ENCODE data around the gene PRSS57.
"Not testable (repeated sequence)": the region's sequence is repeated elsewhere in the genome, so short reads cannot be mapped to it uniquely, and the experiment has no call there.

The PRSS57 gene

GRCh38 chr19:695352-695949 is at the start of gene PRSS57:
PRSS57 (minus strand) TSS chr19:695452; CDS start chr19:695430, 22 bp downstream.
- FAIRE-seq: no peak

GRCh38 chr19:743168-743687 is 48.0 kb upstream of the PRSS57 start:
- FAIRE-seq: no peak

- FAIRE-seq: no peak
Measured at GRCh38 chr19:742540-743075, 47.4 kb upstream of the PRSS57 start.

GRCh38 chr19:741506-742131 is 46.4 kb upstream of the PRSS57 start:
- FAIRE-seq: no peak

GRCh38 chr19:740816-741505 is 45.7 kb upstream of the PRSS57 start:
- not testable (repeated sequence) for FAIRE-seq

- FAIRE-seq: no peak
Measured at GRCh38 chr19:739998-740715, 44.9 kb upstream of the PRSS57 start.

GRCh38 chr19:738509-739128 is 43.4 kb upstream of the PRSS57 start:
- no peak for FAIRE-seq

- no peak for FAIRE-seq
Measured at GRCh38 chr19:737591-738093, 42.4 kb upstream of the PRSS57 start.

GRCh38 chr19:736125-736524 is 40.9 kb upstream of the PRSS57 start:
- FAIRE-seq: no peak

- FAIRE-seq: no peak
Measured at GRCh38 chr19:734716-735115, 39.5 kb upstream of the PRSS57 start.

- no peak for FAIRE-seq
Measured at GRCh38 chr19:732148-733069, 37.2 kb upstream of the PRSS57 start.

- FAIRE-seq: no peak
Measured at GRCh38 chr19:731000-731399, 35.7 kb upstream of the PRSS57 start.

GRCh38 chr19:729965-730668 is 34.9 kb upstream of the PRSS57 start:
- FAIRE-seq: no peak

- not testable (repeated sequence) for FAIRE-seq
Measured at GRCh38 chr19:729564-729963, 34.3 kb upstream of the PRSS57 start.

- no peak for FAIRE-seq
Measured at GRCh38 chr19:728011-728410, 32.8 kb upstream of the PRSS57 start.

- no peak for FAIRE-seq
Measured at GRCh38 chr19:726993-727956, 32.0 kb upstream of the PRSS57 start.

GRCh38 chr19:725461-726089 is 30.3 kb upstream of the PRSS57 start:
- no peak for FAIRE-seq

GRCh38 chr19:723714-724113 is 28.5 kb upstream of the PRSS57 start:
- FAIRE-seq: no peak

- FAIRE-seq: no peak
Measured at GRCh38 chr19:723247-723646, 28.0 kb upstream of the PRSS57 start.

All from TTC549 (cell line).